Caco-2 (cell line): ENCODE data around the gene FOXL3. TPM values are rescaled to one million over a fixed set of nuclear protein-coding genes. Genes with fewer than 3 reads are reported as not detected.
A peak's percentile ranks its signal among the peaks of the same experiment; 100 is the strongest.

Source experiments
- BruUV-seq: library from RNA; stranded (reverse); fragments of 400-500 nt; replicated peaks from 2 replicates; lab custom pipeline; 2021; lab: Mats Ljungman, UMichigan
- CTCF ChIA-PET: fragments of 300-600 bp; sonication (Branson Sonifier 250); formaldehyde crosslinking; loops from one replicate; lab custom pipeline; 2022; ENCODE audit warnings: antibody characterized with exemption; lab: Charles Lee
- POLR2A ChIA-PET: fragments of 300-600 bp; sonication (Branson Sonifier 250); formaldehyde crosslinking; loops from one replicate; lab custom pipeline; 2022; ENCODE audit warnings: antibody characterized with exemption; lab: Charles Lee
- DNase-seq, 2 experiments: peaks; one replicate each; pipeline versions ENCODE4 v3.0.0 to v3.0.0-alpha.2; 2020 to 2022
- H3K27me3 ChIP-seq: replicated peaks from 2 replicates; pipeline ENCODE4 v1.6.0; 2011; ENCODE audit warnings: low read length; ENCODE audit not compliant: control insufficient read depth, insufficient read depth
- H3K36me3 ChIP-seq: 2 replicates; pipeline ENCODE4 v1.5.1; 2011; ENCODE audit warnings: low read length; ENCODE audit not compliant: control insufficient read depth, insufficient read depth
- H3K4me1 ChIP-seq: fragments of 250-450 bp; sonication (Bioruptor Pico); 2 replicates; pipeline ENCODE4 v1.5.1; 2020; ENCODE audit warnings: mild to moderate bottlenecking
- H3K4me3 ChIP-seq: 2 replicates; pipeline ENCODE4 v1.5.1; 2011; ENCODE audit warnings: low read depth, mild to moderate bottlenecking, control low read depth, low read length
- H3K9me3 ChIP-seq: fragments of 250-450 bp; sonication (Bioruptor Pico); 2 replicates; pipeline ENCODE4 v1.5.1; 2020; ENCODE audit warnings: mild to moderate bottlenecking, moderate library complexity
- H3K27ac Mint-ChIP-seq: one replicate; pipeline ENCODE4 v1.8.0; 2022; ENCODE audit warnings: mixed read lengths; ENCODE audit not compliant: unreplicated experiment
- H3K27me3 Mint-ChIP-seq: one replicate; pipeline ENCODE4 v1.8.0; 2022; ENCODE audit warnings: mixed read lengths; ENCODE audit not compliant: insufficient read depth, unreplicated experiment
- H3K36me3 Mint-ChIP-seq: one replicate; pipeline ENCODE4 v1.8.0; 2022; ENCODE audit warnings: mild to moderate bottlenecking, mixed read lengths; ENCODE audit not compliant: insufficient read depth, unreplicated experiment
- H3K4me1 Mint-ChIP-seq: one replicate; pipeline ENCODE4 v1.8.0; 2022; ENCODE audit warnings: low read depth, mixed read lengths; ENCODE audit not compliant: unreplicated experiment
- H3K4me3 Mint-ChIP-seq: one replicate; pipeline ENCODE4 v1.8.0; 2022; ENCODE audit warnings: mild to moderate bottlenecking, moderate library complexity, mixed read lengths; ENCODE audit not compliant: unreplicated experiment
- H3K9me3 Mint-ChIP-seq: one replicate; pipeline ENCODE4 v1.8.0; 2022; ENCODE audit warnings: mixed read lengths; ENCODE audit not compliant: unreplicated experiment
- CTCF ChIP-seq, 2 experiments: fragments of 200-600 bp in 1 of 2; IDR thresholded peaks; 1 replicate in 1 of 2; 2 replicates in 1 of 2; pipeline versions ENCODE4 v1.5.1 to v1.8.0; 2011 to 2022; ENCODE audit warnings: antibody characterized with exemption in 1 of 2, control low read depth in 1 of 2, inconsistent platforms in 1 of 2, low read depth in 1 of 2, low read length in 1 of 2, mild to moderate bottlenecking in 1 of 2, moderate library complexity in 1 of 2; ENCODE audit not compliant: insufficient read depth in 1 of 2, severe bottlenecking in 1 of 2, unreplicated experiment in 1 of 2
- intact Hi-C: fragments of 100-400 bp; cut with micrococcal nuclease; formaldehyde crosslinking; loops from one replicate; pipeline ENCODE4 v1.10.0; 2022; ENCODE audit not compliant: unreplicated experiment
- total RNA-seq: library from RNA; stranded (reverse); gene quantifications from 2 replicates; pipeline ENCODE4 v1.2.3, GENCODE V29; 2022

FOXL3 gene
- total RNA-seq, 1 experiment from 2014 or later: not detected

GRCh38 chr7:299169-299568, 9.2 kb downstream of the FOXL3 start:
- no peaks in the 10 kb centered on the region for H3K27me3 Mint-ChIP-seq
- H3K36me3 ChIP-seq: no peaks in the 10 kb centered on the region
- intact Hi-C loops: no loop called here
- no peak overlapping the region for H3K4me3 ChIP-seq
- peaks cover 13% of the 10 kb centered on the region for H3K4me1 Mint-ChIP-seq
- ChIA-PET POLR2A (no interaction called here), CTCF (no interaction called here)
- peak in 1 of 2 experiments; percentile 25 for DNase-seq
- H3K9me3 ChIP-seq: no peaks in the 10 kb centered on the region
- H3K4me3 Mint-ChIP-seq: no peak overlapping the region
- no peak overlapping the region for H3K27ac Mint-ChIP-seq
- no peaks in the 10 kb centered on the region for H3K36me3 Mint-ChIP-seq
- no TSS peak for BruUV-seq
- no peak for TF ChIP-seq CTCF (IDR thresholded peaks at IDR 0.05; ENCODE audit: insufficient read depth in 1 of 2, low read depth in 1 of 2, low read length in 1 of 2, severe bottlenecking in 1 of 2, unreplicated experiment in 1 of 2)
- peaks cover 2% of the 10 kb centered on the region for H3K9me3 Mint-ChIP-seq
- no peaks in the 10 kb centered on the region for H3K27me3 ChIP-seq
- peaks cover 17% of the 10 kb centered on the region for H3K4me1 ChIP-seq

GRCh38 chr7:299628-300027, 9.7 kb downstream of the FOXL3 start:
- no TSS peak for BruUV-seq

GRCh38 chr7:300048-300447, 10.1 kb downstream of the FOXL3 start:
- Histone ChIP-seq H3K4me3 (no peak overlapping the region), H3K27me3 (no peaks in the 10 kb centered on the region), H3K4me1 (peaks cover 8% of the 10 kb centered on the region), H3K36me3 (no peaks in the 10 kb centered on the region), H3K9me3 (no peaks in the 10 kb centered on the region)
- H3K9me3 Mint-ChIP-seq: peaks cover 11% of the 10 kb centered on the region
- no peak for TF ChIP-seq CTCF (IDR thresholded peaks at IDR 0.05; ENCODE audit: insufficient read depth in 1 of 2, low read depth in 1 of 2, low read length in 1 of 2, severe bottlenecking in 1 of 2, unreplicated experiment in 1 of 2)
- DNase-seq: peak in 1 of 2 experiments; percentile 19
- POLR2A ChIA-PET: no interaction called here
- H3K27ac Mint-ChIP-seq: no peak overlapping the region
- H3K4me1 Mint-ChIP-seq: peaks cover 6% of the 10 kb centered on the region
- no peak overlapping the region for H3K4me3 Mint-ChIP-seq
- CTCF ChIA-PET: no interaction called here
- H3K27me3 Mint-ChIP-seq: no peaks in the 10 kb centered on the region
- intact Hi-C loops: no loop called here
- BruUV-seq: no TSS peak
- H3K36me3 Mint-ChIP-seq: no peaks in the 10 kb centered on the region

More at GRCh38 chr7:299628-300027, 9.7 kb downstream of the FOXL3 start:
- peak in 1 of 2 experiments; percentile 26 for DNase-seq
- no peak overlapping the region for H3K4me3 ChIP-seq
- H3K36me3 ChIP-seq: no peaks in the 10 kb centered on the region
- no peaks in the 10 kb centered on the region for H3K27me3 ChIP-seq
- Mint-ChIP-seq H3K4me1 (peaks cover 8% of the 10 kb centered on the region), H3K27me3 (no peaks in the 10 kb centered on the region), H3K9me3 (peaks cover 7% of the 10 kb centered on the region), H3K27ac (no peak overlapping the region), H3K4me3 (no peak overlapping the region), H3K36me3 (no peaks in the 10 kb centered on the region)
- POLR2A ChIA-PET: no interaction called here
- H3K4me1 ChIP-seq: peaks cover 12% of the 10 kb centered on the region
- intact Hi-C loops: no loop called here
- CTCF ChIA-PET: no interaction called here
- H3K9me3 ChIP-seq: no peaks in the 10 kb centered on the region
- no peak for TF ChIP-seq CTCF (IDR thresholded peaks at IDR 0.05; ENCODE audit: insufficient read depth in 1 of 2, low read depth in 1 of 2, low read length in 1 of 2, severe bottlenecking in 1 of 2, unreplicated experiment in 1 of 2)
